PC-9 (cell line): ENCODE results near the gene PTK6. TPM values are rescaled to one million over a fixed set of nuclear protein-coding genes. Genes with fewer than 3 reads are reported as not detected.

ENCODE experiments used
- BruUV-seq: library from RNA; stranded (reverse); fragments of 400-500 nt; replicated peaks from 2 replicates; lab custom pipeline; 2021; lab: Mats Ljungman, UMichigan
- CTCF ChIA-PET: fragments of 300-600 bp; sonication (Branson Sonifier 250); formaldehyde crosslinking; loops from one replicate; lab custom pipeline; 2022; ENCODE audit warnings: antibody characterized with exemption; lab: Charles Lee
- POLR2A ChIA-PET: fragments of 300-600 bp; sonication (Branson Sonifier 250); formaldehyde crosslinking; loops from one replicate; lab custom pipeline; 2022; ENCODE audit warnings: antibody characterized with exemption; ENCODE audit not compliant: unreplicated experiment; lab: Charles Lee
- DNase-seq, 2 experiments: peaks; one replicate each; pipeline versions ENCODE4 v3.0.0 to v3.0.0-alpha.2; 2015 to 2022; ENCODE audit warnings: mixed read lengths in 1 of 2
- H2AFZ ChIP-seq: fragments of 200-600 bp; sonication (generic); 2 replicates; pipeline ENCODE4 v1.8.1; 2017; ENCODE audit warnings: antibody characterized with exemption
- H3F3A ChIP-seq: fragments of 200-600 bp; sonication (generic); 2 replicates; pipeline ENCODE4 v1.8.1; 2017; ENCODE audit warnings: antibody characterized with exemption, mild to moderate bottlenecking, low read depth; ENCODE audit not compliant: insufficient read depth
- H3K27ac ChIP-seq: fragments of 200-600 bp; sonication (generic); 2 replicates; pipeline ENCODE4 v1.6.1; 2016; ENCODE audit warnings: mixed run types
- H3K27me3 ChIP-seq: fragments of 200-600 bp; sonication (generic); 2 replicates; pipeline ENCODE4 v1.6.1; 2016; ENCODE audit warnings: low read depth, mixed run types; ENCODE audit not compliant: insufficient read depth
- H3K36me3 ChIP-seq: fragments of 200-600 bp; sonication (generic); 2 replicates; pipeline ENCODE4 v1.6.1; 2016; ENCODE audit warnings: low read depth, mixed run types
- H3K4me1 ChIP-seq: fragments of 200-600 bp; sonication (generic); replicated peaks from 2 replicates; pipeline ENCODE4 v1.6.1; 2016; ENCODE audit warnings: mixed run types; ENCODE audit not compliant: insufficient read depth
- H3K4me2 ChIP-seq: fragments of 200-600 bp; sonication (generic); 2 replicates; pipeline ENCODE4 v1.6.1; 2017; ENCODE audit warnings: mixed run types
- H3K4me3 ChIP-seq: fragments of 200-600 bp; sonication (generic); 2 replicates; pipeline ENCODE4 v1.6.1; 2016; ENCODE audit warnings: mixed run types
- H3K79me2 ChIP-seq: fragments of 200-600 bp; sonication (generic); 2 replicates; pipeline ENCODE4 v1.6.1; 2017; ENCODE audit warnings: low read depth, mixed run types
- H3K9me2 ChIP-seq: fragments of 200-600 bp; sonication (generic); 2 replicates; pipeline ENCODE4 v1.8.1; 2017; ENCODE audit warnings: mild to moderate bottlenecking; ENCODE audit not compliant: insufficient read depth
- H3K9me3 ChIP-seq: fragments of 200-600 bp; sonication (generic); 2 replicates; pipeline ENCODE4 v1.8.1; 2016; ENCODE audit warnings: low read depth; ENCODE audit not compliant: insufficient read depth
- H4K20me1 ChIP-seq: fragments of 200-600 bp; sonication (generic); 2 replicates; pipeline ENCODE4 v1.8.1; 2017; ENCODE audit not compliant: insufficient read depth
- EZH2 ChIP-seq: fragments of 200-600 bp; sonication (generic); IDR thresholded peaks from 2 replicates; pipeline ENCODE4 v1.8.0; 2017; ENCODE audit warnings: antibody characterized with exemption, low read depth
- intact Hi-C: fragments of 100-400 bp; cut with micrococcal nuclease; formaldehyde crosslinking; loops from one replicate; pipeline ENCODE4 v1.10.0; 2022; ENCODE audit not compliant: unreplicated experiment
- total RNA-seq: library from RNA; stranded (reverse); gene quantifications from 2 replicates; pipeline ENCODE4 v1.2.3, GENCODE V29; 2021
- TF ChIP-seq, protein P1 (sequence below): fragments of 200-600 bp; sonication (generic); conservative IDR thresholded peaks from 2 replicates; pipeline ENCODE4 v1.6.1; 2017; ENCODE audit warnings: mixed run types, antibody characterized with exemption, mild to moderate bottlenecking, moderate library complexity

Gene PTK6
- total RNA-seq, 1 experiment from 2014 or later, result 12.9 TPM

- BruUV-seq, result no TSS peak
- Histone ChIP-seq H3K4me2 (peak overlapping the region; percentile 100), H3K27me3 (no peaks in the 10 kb centered on the region), H3K4me1 (peaks cover 7% of the 10 kb centered on the region; the same call in 1 of the 2 replicates), H3K36me3 (peaks cover 18% of the 10 kb centered on the region), H3K4me3 (peak overlapping the region; percentile 99), H2AFZ (no peak overlapping the region), H3K27ac (no peak overlapping the region), H3F3A (peaks cover 42% of the 10 kb centered on the region; the same call in 1 of the 2 replicates), H4K20me1 (no peaks in the 10 kb centered on the region; the same call in 1 of the 2 replicates), H3K79me2 (peaks cover 7% of the 10 kb centered on the region), H3K9me3 (peaks cover 11% of the 10 kb centered on the region), H3K9me2 (no peaks in the 10 kb centered on the region)
- CTCF ChIA-PET, result interaction anchor here (0.9 to 1.3 kb wide), 2 partner anchors 16 to 80 kb away, joined by 3 to 4 read pairs; no protein-coding TSS in a partner anchor
- DNase-seq, result no peak
- intact Hi-C loops, result loop anchor here (2.0 kb wide), 1 partner anchor 31 kb away; no protein-coding TSS in a partner anchor
- TF ChIP-seq, protein P1, sequence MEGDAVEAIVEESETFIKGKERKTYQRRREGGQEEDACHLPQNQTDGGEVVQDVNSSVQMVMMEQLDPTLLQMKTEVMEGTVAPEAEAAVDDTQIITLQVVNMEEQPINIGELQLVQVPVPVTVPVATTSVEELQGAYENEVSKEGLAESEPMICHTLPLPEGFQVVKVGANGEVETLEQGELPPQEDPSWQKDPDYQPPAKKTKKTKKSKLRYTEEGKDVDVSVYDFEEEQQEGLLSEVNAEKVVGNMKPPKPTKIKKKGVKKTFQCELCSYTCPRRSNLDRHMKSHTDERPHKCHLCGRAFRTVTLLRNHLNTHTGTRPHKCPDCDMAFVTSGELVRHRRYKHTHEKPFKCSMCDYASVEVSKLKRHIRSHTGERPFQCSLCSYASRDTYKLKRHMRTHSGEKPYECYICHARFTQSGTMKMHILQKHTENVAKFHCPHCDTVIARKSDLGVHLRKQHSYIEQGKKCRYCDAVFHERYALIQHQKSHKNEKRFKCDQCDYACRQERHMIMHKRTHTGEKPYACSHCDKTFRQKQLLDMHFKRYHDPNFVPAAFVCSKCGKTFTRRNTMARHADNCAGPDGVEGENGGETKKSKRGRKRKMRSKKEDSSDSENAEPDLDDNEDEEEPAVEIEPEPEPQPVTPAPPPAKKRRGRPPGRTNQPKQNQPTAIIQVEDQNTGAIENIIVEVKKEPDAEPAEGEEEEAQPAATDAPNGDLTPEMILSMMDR, result no peak
- no peak for TF ChIP-seq EZH2
- POLR2A ChIA-PET, result interaction anchor here (0.5 to 1.1 kb wide), 3 partner anchors 10 to 219 kb away, joined by 3 to 5 read pairs (median 5); partner anchors contain the start of gene PTK6
These were observed 15.6 kb downstream of the PTK6 start for GRCh38 chr20:63521602-63522001.

GRCh38 chr20:63520934-63521601 lies 16.1 kb downstream of the PTK6 start:
- Histone ChIP-seq H4K20me1 (no peaks in the 10 kb centered on the region; the same call in 1 of the 2 replicates), H3K27me3 (no peaks in the 10 kb centered on the region), H2AFZ (peak overlapping the region; percentile 97), H3K9me3 (peaks cover 11% of the 10 kb centered on the region), H3K79me2 (peaks cover 7% of the 10 kb centered on the region), H3F3A (peaks cover 37% of the 10 kb centered on the region; the same call in 1 of the 2 replicates), H3K36me3 (peaks cover 18% of the 10 kb centered on the region), H3K4me1 (peaks cover 7% of the 10 kb centered on the region; the same call in 1 of the 2 replicates), H3K4me2 (peak overlapping the region; percentile 100), H3K27ac (no peak overlapping the region), H3K4me3 (peak overlapping the region; percentile 99), H3K9me2 (no peaks in the 10 kb centered on the region)
- TF ChIP-seq EZH2, result no peak
- peak; percentile 50 to 62 for DNase-seq
- intact Hi-C loops, result loop anchor here (2.0 kb wide), 1 partner anchor 32 kb away; no protein-coding TSS in a partner anchor
- CTCF ChIA-PET, result interaction anchor here (0.9 to 1.3 kb wide), 2 partner anchors 17 to 79 kb away, joined by 3 to 4 read pairs; no protein-coding TSS in a partner anchor
- POLR2A ChIA-PET, result interaction anchor here (0.5 to 1.1 kb wide), 5 partner anchors 10 to 220 kb away, joined by 3 to 11 read pairs (median 5); partner anchors contain the start of gene PTK6
- TSS peak; percentile 73 for BruUV-seq

- Histone ChIP-seq H3K36me3 (peaks cover 18% of the 10 kb centered on the region), H3K27me3 (no peaks in the 10 kb centered on the region), H3K4me2 (peak within 1 kb of the TSS; percentile 100), H3K4me1 (peaks cover 7% of the 10 kb centered on the region; the same call in 1 of the 2 replicates), H3K27ac (no peak within 1 kb of the TSS), H3K9me3 (peaks cover 11% of the 10 kb centered on the region), H3K4me3 (peak within 1 kb of the TSS; percentile 99), H3F3A (peaks cover 34% of the 10 kb centered on the region; the same call in 1 of the 2 replicates), H3K79me2 (peaks cover 7% of the 10 kb centered on the region), H4K20me1 (no peaks in the 10 kb centered on the region; the same call in 1 of the 2 replicates), H2AFZ (peak within 1 kb of the TSS; percentile 97), H3K9me2 (no peaks in the 10 kb centered on the region)
- intact Hi-C loops, result loop anchor here (2.0 kb wide), 1 partner anchor 32 kb away; no protein-coding TSS in a partner anchor
- CTCF ChIA-PET, result interaction anchor here (0.6 to 1.3 kb wide), 4 partner anchors 13 to 79 kb away, joined by 3 to 9 read pairs (median 5); no protein-coding TSS in a partner anchor
- peak in 1 of 2 experiments; percentile 83 for DNase-seq
- TF ChIP-seq EZH2, result no peak
- TF ChIP-seq, protein P1, result no peak
- POLR2A ChIA-PET, result interaction anchor here (0.6 to 1.1 kb wide), 8 partner anchors 17 to 576 kb away, joined by 3 to 16 read pairs (median 5); partner anchors contain the start of gene PTK6
- no TSS peak for BruUV-seq
These were observed 16.7 kb downstream of the PTK6 start, which contains the start of gene PPDPF for GRCh38 chr20:63520504-63520933. TSS of gene PPDPF (plus strand) at chr20:63520765. CDS start at chr20:63521309, 544 bp downstream.
